Esophagus squamous epithelium (tissue), 5 donors: Measurements from ENCODE around the gene KCNJ3. TPM values are rescaled to one million over a fixed set of nuclear protein-coding genes. Genes with fewer than 3 reads are reported as not detected.

ENCODE experiments used
- DNase-seq: peaks from one replicate; lab custom pipeline; 2025; lab: John Stamatoyannopoulos, UW
- H3K27ac ChIP-seq, 4 donors: fragments of 200-600 bp; sonication (generic); one replicate each; pipeline ENCODE4 v1.5.1; 2016 to 2019; ENCODE audit warnings: mild to moderate bottlenecking in 1 of 4
- H3K27me3 ChIP-seq, 4 donors: fragments of 200-600 bp; sonication (generic); 1 replicate in 3 of 4; 2 replicates in 1 of 4; pipeline versions ENCODE4 v1.5.1 to v1.6.0; 2017 to 2021; ENCODE audit warnings: antibody characterized with exemption in 1 of 4
- H3K36me3 ChIP-seq, 3 donors: fragments of 200-600 bp; sonication (generic); one replicate each; pipeline ENCODE4 v1.5.1; 2016 to 2019
- H3K4me1 ChIP-seq, 3 donors: fragments of 200-600 bp; sonication (generic); one replicate each; pipeline ENCODE4 v1.5.1; 2017 to 2019
- H3K4me3 ChIP-seq, 4 donors: fragments of 200-600 bp; sonication (generic); 1 replicate in 3 of 4; 2 replicates in 1 of 4; pipeline ENCODE4 v1.5.1; 2016 to 2019; ENCODE audit warnings: mild to moderate bottlenecking in 2 of 4, moderate library complexity in 1 of 4
- H3K9me3 ChIP-seq, 3 donors: fragments of 200-600 bp; sonication (generic); one replicate each; pipeline ENCODE4 v1.5.1; 2016 to 2019
- CTCF ChIP-seq, 6 experiments: fragments of 450-650 bp in 4 of 6; fragments of 200-600 bp in 2 of 6; sonication (generic) in 2 of 6; IDR thresholded peaks; one replicate each; pipeline ENCODE4 v1.5.1; 2016 to 2019; ENCODE audit warnings: antibody characterized with exemption in 6 of 6, mild to moderate bottlenecking in 4 of 6, moderate library complexity in 4 of 6
- POLR2A ChIP-seq, 4 donors: fragments of 450-650 bp; IDR thresholded peaks; one replicate each; pipeline ENCODE4 v1.6.1; 2017; ENCODE audit warnings: antibody characterized with exemption in 4 of 4, mild to moderate bottlenecking in 4 of 4, moderate library complexity in 3 of 4
- WGBS, 2 donors: methylation state at CpG; one replicate each; pipeline ENCODE4 v1.1.5; 2018; 5-methylcytosine and 5-hydroxymethylcytosine counted together
- intact Hi-C: fragments of 100-400 bp; cut with DNase I; formaldehyde crosslinking; loops from one replicate; pipeline ENCODE4 v1.15.0; 2022
- total RNA-seq, 4 donors: library from RNA; depleted of rRNA; stranded (reverse); fragments of >200 nt; gene quantifications; one replicate each; pipeline ENCODE4 v1.1.0, GENCODE V29; 2016
- donor health status: DM: yes; HTN: yes; CAD: no.

KCNJ3 gene
- total RNA-seq, 4 donors from 2014 or later: not detected

GRCh38 chr2:154740361-154740760 lies 41.9 kb downstream of the KCNJ3 start:
- DNase-seq: no peak
- Histone ChIP-seq H3K9me3 (no peaks in the 10 kb centered on the region), H3K4me1 (no peaks in the 10 kb centered on the region), H3K4me3 (no peak overlapping the region), H3K27ac (no peak overlapping the region), H3K27me3 (no peaks in the 10 kb centered on the region), H3K36me3 (no peaks in the 10 kb centered on the region)
- WGBS, 2 donors: 67 to 83% methylated on average over 2 of the region's 2 CpGs
- TF ChIP-seq CTCF (IDR thresholded peaks at IDR 0.05) (no peak), POLR2A (IDR thresholded peaks at IDR 0.05) (no peak)
- intact Hi-C loops: no loop called here

- DNase-seq: no peak
- no peak for TF ChIP-seq POLR2A (IDR thresholded peaks at IDR 0.05)
- TF ChIP-seq CTCF (IDR thresholded peaks at IDR 0.05): no peak
Observed at GRCh38 chr2:154758871-154759270, 60.4 kb downstream of the KCNJ3 start.

GRCh38 chr2:154762638-154763037 lies 64.1 kb downstream of the KCNJ3 start:
- Histone ChIP-seq H3K27me3 (no peaks in the 10 kb centered on the region), H3K9me3 (no peaks in the 10 kb centered on the region), H3K4me3 (no peak overlapping the region), H3K27ac (no peak overlapping the region), H3K36me3 (no peaks in the 10 kb centered on the region), H3K4me1 (no peaks in the 10 kb centered on the region)
- no peak for DNase-seq
- intact Hi-C loops: no loop called here
- 59 to 61% methylated on average over 2 of the region's 2 CpGs for WGBS, 2 donors
- TF ChIP-seq CTCF (IDR thresholded peaks at IDR 0.05) (no peak), POLR2A (IDR thresholded peaks at IDR 0.05) (no peak)

More at GRCh38 chr2:154758871-154759270, 60.4 kb downstream of the KCNJ3 start:
- no peaks in the 10 kb centered on the region for H3K36me3 ChIP-seq
- intact Hi-C loops: no loop called here
- no peaks in the 10 kb centered on the region for H3K27me3 ChIP-seq
- no peaks in the 10 kb centered on the region for H3K9me3 ChIP-seq
- no peaks in the 10 kb centered on the region for H3K4me1 ChIP-seq
- no peak overlapping the region for H3K4me3 ChIP-seq
- no peak overlapping the region for H3K27ac ChIP-seq
- 74 to 80% methylated on average over 1 of the region's 1 CpG for WGBS, 2 donors

- H3K9me3 ChIP-seq: no peaks in the 10 kb centered on the region
- WGBS, 2 donors: 70 to 73% methylated on average over 4 of the region's 4 CpGs
- TF ChIP-seq POLR2A (IDR thresholded peaks at IDR 0.05) (no peak), CTCF (IDR thresholded peaks at IDR 0.05) (no peak)
- no peaks in the 10 kb centered on the region for H3K27me3 ChIP-seq
- H3K4me1 ChIP-seq: no peaks in the 10 kb centered on the region
- H3K27ac ChIP-seq: no peak overlapping the region
- no peaks in the 10 kb centered on the region for H3K36me3 ChIP-seq
- H3K4me3 ChIP-seq: no peak overlapping the region
- DNase-seq: no peak
- intact Hi-C loops: no loop called here
Observed at GRCh38 chr2:154771664-154772284, 73.3 kb downstream of the KCNJ3 start.

- no peak for DNase-seq
- H3K36me3 ChIP-seq: no peaks in the 10 kb centered on the region
- intact Hi-C loops: no loop called here
- no peak overlapping the region for H3K27ac ChIP-seq
- no peaks in the 10 kb centered on the region for H3K27me3 ChIP-seq
- H3K4me1 ChIP-seq: no peaks in the 10 kb centered on the region
- TF ChIP-seq POLR2A (IDR thresholded peaks at IDR 0.05): no peak
- no peak for TF ChIP-seq CTCF (IDR thresholded peaks at IDR 0.05)
- WGBS, 2 donors: 72 to 80% methylated on average over 4 of the region's 4 CpGs
- no peak overlapping the region for H3K4me3 ChIP-seq
- H3K9me3 ChIP-seq: no peaks in the 10 kb centered on the region
Observed at GRCh38 chr2:154776825-154777224, 78.3 kb downstream of the KCNJ3 start.
